Endothelial cell (in vitro differentiated cells): Measurements from ENCODE around the gene INO80C. TPM values are rescaled to one million over a fixed set of nuclear protein-coding genes. Genes with fewer than 3 reads are reported as not detected.

Experiments
- DNase-seq: peaks from one replicate; pipeline ENCODE4 v3.0.0; 2021; ENCODE audit warnings: low spot score
- H3K27ac Mint-ChIP-seq: one replicate; pipeline ENCODE4 v1.8.0; 2021; ENCODE audit warnings: mixed read lengths, inconsistent platforms; ENCODE audit not compliant: unreplicated experiment
- H3K27me3 Mint-ChIP-seq: one replicate; pipeline ENCODE4 v1.8.0; 2021; ENCODE audit warnings: mild to moderate bottlenecking, moderate library complexity, mixed read lengths, inconsistent platforms; ENCODE audit not compliant: unreplicated experiment
- H3K36me3 Mint-ChIP-seq: one replicate; pipeline ENCODE4 v1.8.0; 2021; ENCODE audit warnings: mild to moderate bottlenecking, low read depth, mixed read lengths, inconsistent platforms; ENCODE audit not compliant: unreplicated experiment
- H3K4me1 Mint-ChIP-seq: one replicate; pipeline ENCODE4 v1.8.0; 2021; ENCODE audit warnings: mild to moderate bottlenecking, mixed read lengths, inconsistent platforms; ENCODE audit not compliant: unreplicated experiment
- H3K4me3 Mint-ChIP-seq: one replicate; pipeline ENCODE4 v1.8.0; 2021; ENCODE audit warnings: mild to moderate bottlenecking, mixed read lengths, inconsistent platforms; ENCODE audit not compliant: unreplicated experiment
- H3K9me3 Mint-ChIP-seq: one replicate; pipeline ENCODE4 v1.8.0; 2021; ENCODE audit warnings: mixed read lengths, inconsistent platforms; ENCODE audit not compliant: unreplicated experiment
- total RNA-seq: library from RNA; stranded (reverse); fragmentation: NEBNext Ultra II Directional; extraction: Animal tissue kit (Norgen Biotek cat#: 25700); gene quantifications from one replicate; pipeline ENCODE4 v1.2.1, GENCODE V29; 2021; ENCODE audit not compliant: unreplicated experiment
- TF ChIP-seq, protein P1 (sequence below): fragments of 200-600 bp; sonication (generic); IDR thresholded peaks from one replicate; pipeline ENCODE4 v1.5.0; 2021; ENCODE audit warnings: antibody characterized with exemption; ENCODE audit not compliant: unreplicated experiment

INO80C gene
- total RNA-seq, 1 donor from 2014 or later, result 29.7 TPM

DNA sequence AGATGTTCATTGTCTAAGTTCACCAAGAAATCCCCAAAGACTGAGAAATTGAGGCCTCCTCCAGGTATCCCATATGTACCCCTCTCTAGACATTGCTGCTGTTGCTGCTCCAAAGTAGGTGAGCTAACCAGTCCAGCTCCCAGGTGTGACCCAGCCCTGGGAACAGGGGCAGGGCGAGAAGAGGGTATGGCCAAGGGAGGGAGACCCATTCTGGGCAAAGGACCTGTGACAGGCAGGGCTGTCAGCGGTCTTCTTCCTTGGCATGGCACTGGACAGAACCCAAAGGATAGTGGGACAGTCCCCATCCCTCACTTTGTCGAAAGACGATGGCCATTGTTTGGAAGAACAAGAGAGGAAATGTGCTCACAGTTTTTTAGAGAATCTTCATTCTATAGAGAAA, 7.2 kb upstream of the INO80C start:
- Mint-ChIP-seq H3K9me3 (no peaks in the 10 kb centered on the region), H3K27me3 (peaks cover 5% of the 10 kb centered on the region), H3K4me1 (peaks cover 25% of the 10 kb centered on the region), H3K4me3 (no peak overlapping the region), H3K36me3 (no peaks in the 10 kb centered on the region), H3K27ac (no peak overlapping the region)
- TF ChIP-seq, protein P1, sequence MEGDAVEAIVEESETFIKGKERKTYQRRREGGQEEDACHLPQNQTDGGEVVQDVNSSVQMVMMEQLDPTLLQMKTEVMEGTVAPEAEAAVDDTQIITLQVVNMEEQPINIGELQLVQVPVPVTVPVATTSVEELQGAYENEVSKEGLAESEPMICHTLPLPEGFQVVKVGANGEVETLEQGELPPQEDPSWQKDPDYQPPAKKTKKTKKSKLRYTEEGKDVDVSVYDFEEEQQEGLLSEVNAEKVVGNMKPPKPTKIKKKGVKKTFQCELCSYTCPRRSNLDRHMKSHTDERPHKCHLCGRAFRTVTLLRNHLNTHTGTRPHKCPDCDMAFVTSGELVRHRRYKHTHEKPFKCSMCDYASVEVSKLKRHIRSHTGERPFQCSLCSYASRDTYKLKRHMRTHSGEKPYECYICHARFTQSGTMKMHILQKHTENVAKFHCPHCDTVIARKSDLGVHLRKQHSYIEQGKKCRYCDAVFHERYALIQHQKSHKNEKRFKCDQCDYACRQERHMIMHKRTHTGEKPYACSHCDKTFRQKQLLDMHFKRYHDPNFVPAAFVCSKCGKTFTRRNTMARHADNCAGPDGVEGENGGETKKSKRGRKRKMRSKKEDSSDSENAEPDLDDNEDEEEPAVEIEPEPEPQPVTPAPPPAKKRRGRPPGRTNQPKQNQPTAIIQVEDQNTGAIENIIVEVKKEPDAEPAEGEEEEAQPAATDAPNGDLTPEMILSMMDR, result no peak
- no peak for DNase-seq

DNA sequence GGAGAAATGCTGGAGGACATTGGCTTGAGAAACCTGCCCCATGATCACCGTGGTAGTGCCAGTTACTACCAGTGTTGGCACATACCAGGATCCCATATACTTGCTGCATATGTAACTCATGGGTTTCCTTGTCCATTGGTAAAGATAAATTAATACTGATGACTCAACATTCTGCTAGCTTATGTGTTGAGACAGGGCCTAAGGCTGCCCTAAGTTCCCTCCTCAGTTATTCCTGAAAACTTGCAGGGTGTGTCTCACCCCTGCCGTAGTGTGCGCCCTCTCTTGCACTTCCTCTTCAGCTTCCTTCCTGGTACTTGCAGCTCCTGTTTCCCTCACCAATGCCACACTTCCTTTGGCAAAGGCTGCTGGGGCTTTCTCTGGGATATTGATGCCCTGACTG, 4.3 kb upstream of the INO80C start:
- no peak overlapping the region for H3K27ac Mint-ChIP-seq

DNA sequence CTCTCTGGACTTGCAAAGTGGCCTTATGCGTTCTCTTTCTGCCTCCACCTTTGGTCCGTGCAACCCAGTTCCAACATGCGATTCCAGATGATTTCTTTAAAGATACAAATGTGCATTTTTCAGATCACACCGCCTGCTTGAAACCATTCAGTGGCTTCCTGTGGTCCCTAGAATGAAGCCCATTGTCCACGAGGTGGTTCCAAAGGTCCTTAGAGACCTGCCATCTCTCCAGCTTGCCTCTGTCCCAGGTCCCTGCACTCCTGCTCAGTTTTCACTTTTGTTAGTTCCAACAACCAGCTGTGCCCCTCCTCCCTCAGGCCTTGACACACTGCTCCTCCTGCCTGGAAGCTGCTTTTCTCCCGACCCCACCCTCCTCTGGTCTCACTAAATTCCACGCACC, 3.6 kb upstream of the INO80C start:
- Mint-ChIP-seq H3K4me1 (peaks cover 42% of the 10 kb centered on the region), H3K27me3 (peaks cover 15% of the 10 kb centered on the region), H3K27ac (no peak overlapping the region), H3K9me3 (no peaks in the 10 kb centered on the region), H3K4me3 (no peak overlapping the region), H3K36me3 (peaks cover 3% of the 10 kb centered on the region)
- DNase-seq, result no peak
- TF ChIP-seq, protein P1, result no peak

More for the DNA sequence above, 4.3 kb upstream of the INO80C start:
- Mint-ChIP-seq H3K4me1 (peaks cover 37% of the 10 kb centered on the region), H3K4me3 (no peak overlapping the region), H3K27me3 (peaks cover 15% of the 10 kb centered on the region), H3K9me3 (no peaks in the 10 kb centered on the region), H3K36me3 (peaks cover 3% of the 10 kb centered on the region)
- TF ChIP-seq, protein P1, result no peak
- no peak for DNase-seq

DNA sequence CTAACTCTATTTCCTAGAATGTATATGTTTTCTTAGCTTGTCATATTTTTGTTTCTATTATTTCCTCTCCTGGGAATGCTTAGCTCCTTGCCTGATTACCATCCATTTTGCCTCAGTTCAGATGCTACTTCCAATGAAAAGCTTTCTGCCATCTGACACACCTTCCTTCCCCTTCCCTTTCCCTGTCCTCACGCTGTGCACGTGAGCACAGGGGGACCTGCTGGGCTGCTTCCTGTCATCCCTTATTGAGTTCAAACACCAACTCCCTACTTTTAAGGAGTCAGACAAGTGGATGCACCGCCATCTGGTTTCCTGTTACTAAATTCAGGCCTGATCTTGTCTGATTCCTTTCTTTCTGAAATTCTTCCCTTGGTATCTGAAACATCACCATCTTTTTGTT, 2.4 kb upstream of the INO80C start:
- Mint-ChIP-seq H3K9me3 (no peaks in the 10 kb centered on the region), H3K27me3 (peaks cover 17% of the 10 kb centered on the region), H3K27ac (peak overlapping the region; percentile 48), H3K4me1 (peaks cover 47% of the 10 kb centered on the region), H3K4me3 (no peak overlapping the region), H3K36me3 (peaks cover 3% of the 10 kb centered on the region)
- TF ChIP-seq, protein P1, result no peak
- no peak for DNase-seq

DNA sequence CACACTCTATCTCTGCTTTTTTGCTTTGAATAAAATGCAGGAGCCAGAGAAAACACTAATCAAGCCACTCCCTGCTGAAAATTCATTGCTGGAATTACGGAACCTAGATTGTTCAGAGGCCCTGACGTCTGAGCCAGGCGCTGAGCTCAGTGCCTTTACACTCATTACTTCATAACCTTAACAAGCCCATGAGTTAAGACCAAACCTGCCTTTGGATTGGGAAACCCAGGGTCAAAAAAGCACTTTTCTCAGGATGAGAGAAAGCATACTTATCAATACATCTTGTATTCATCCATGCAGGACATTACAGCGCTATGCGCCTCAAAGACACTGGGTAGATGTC, 762 bp downstream of the INO80C start:
- Mint-ChIP-seq H3K9me3 (no peaks in the 10 kb centered on the region), H3K27ac (peak overlapping the region; percentile 98), H3K4me1 (peaks cover 42% of the 10 kb centered on the region), H3K4me3 (peak overlapping the region; percentile 98), H3K27me3 (peaks cover 17% of the 10 kb centered on the region), H3K36me3 (peaks cover 3% of the 10 kb centered on the region)
- TF ChIP-seq, protein P1, result no peak
- DNase-seq, result no peak
